Measurements from ENCODE around the gene TTC33. TPM values are rescaled to one million over a fixed set of nuclear protein-coding genes. Genes with fewer than 3 reads are reported as not detected.

Gene TTC33
- total RNA-seq, 1 donor: 13.7 TPM

GRCh38 chr5:40584054-40584453, 171.7 kb downstream of the TTC33 start:
- DNase-seq (ENCODE audit: low read depth): no peak
- no peak for TF ChIP-seq CTCF (IDR thresholded peaks at IDR 0.05; ENCODE audit: insufficient read depth, low read length)
- no peak overlapping the region for H3K4me3 ChIP-seq (ENCODE audit: low read depth, low read length)

- DNase-seq (ENCODE audit: low read depth): no peak
- no peak overlapping the region for H3K4me3 ChIP-seq (ENCODE audit: low read depth, low read length)
- no peak for TF ChIP-seq CTCF (IDR thresholded peaks at IDR 0.05; ENCODE audit: insufficient read depth, low read length)
These were observed 177.0 kb downstream of the TTC33 start for GRCh38 chr5:40578501-40579451.

DNA sequence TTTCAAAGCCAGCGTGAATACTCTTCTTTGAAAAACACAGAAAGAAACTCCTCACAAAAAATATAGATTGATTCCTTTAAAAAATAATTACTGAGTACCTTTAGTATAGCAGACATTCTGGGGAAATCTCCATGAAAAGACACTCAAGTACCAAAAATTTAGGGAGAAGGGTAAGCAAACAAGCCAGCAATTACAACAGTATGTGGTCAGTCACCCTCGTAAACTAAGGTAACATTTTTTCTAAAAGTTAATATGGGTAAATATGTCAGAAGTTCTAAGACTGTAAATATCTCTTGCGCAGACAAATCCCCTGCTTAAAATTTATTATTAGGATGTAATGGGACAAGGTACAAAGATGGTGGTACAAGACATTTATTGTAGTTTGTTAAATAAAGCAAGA, 178.0 kb downstream of the TTC33 start:
- DNase-seq (ENCODE audit: low read depth): no peak
- no peak overlapping the region for H3K4me3 ChIP-seq (ENCODE audit: low read depth, low read length)
- no peak for TF ChIP-seq CTCF (IDR thresholded peaks at IDR 0.05; ENCODE audit: insufficient read depth, low read length)

DNA sequence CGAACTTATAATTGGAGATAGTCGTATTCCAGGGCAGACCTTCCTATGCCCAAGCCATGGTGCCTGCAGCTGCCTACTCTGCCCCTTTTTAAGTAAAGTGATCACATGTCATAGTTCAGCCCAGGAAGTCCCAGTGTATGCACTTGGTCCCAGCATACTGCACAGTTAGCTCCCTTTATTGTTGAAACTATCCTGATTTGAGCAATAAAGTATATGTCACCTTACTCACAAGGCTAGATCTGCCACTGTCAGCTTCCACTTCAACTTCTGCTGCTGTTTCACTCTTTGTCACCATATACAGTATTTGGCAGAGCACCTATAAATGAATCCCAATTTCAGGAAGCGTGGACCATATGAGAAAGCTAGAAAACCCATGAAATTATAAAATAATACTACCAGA, 179.8 kb downstream of the TTC33 start:
- TF ChIP-seq CTCF (IDR thresholded peaks at IDR 0.05; ENCODE audit: insufficient read depth, low read length): no peak
- H3K4me3 ChIP-seq (ENCODE audit: low read depth, low read length): no peak overlapping the region
- no peak for DNase-seq (ENCODE audit: low read depth)

GRCh38 chr5:40575411-40575810, 180.3 kb downstream of the TTC33 start:
- DNase-seq (ENCODE audit: low read depth): no peak
- no peak for TF ChIP-seq CTCF (IDR thresholded peaks at IDR 0.05; ENCODE audit: insufficient read depth, low read length)
- no peak overlapping the region for H3K4me3 ChIP-seq (ENCODE audit: low read depth, low read length)

- TF ChIP-seq CTCF (IDR thresholded peaks at IDR 0.05; ENCODE audit: insufficient read depth, low read length): no peak
- DNase-seq (ENCODE audit: low read depth): peak; percentile 76
These were observed 182.8 kb downstream of the TTC33 start for GRCh38 chr5:40572937-40573336.

More at GRCh38 chr5:40572937-40573336, 182.8 kb downstream of the TTC33 start:
- H3K4me3 ChIP-seq (ENCODE audit: low read depth, low read length): no peak overlapping the region
